Sigmoid colon (tissue), 4 donors: ENCODE results near the gene FICD.

Experiments used
- EP300 ChIP-seq, 4 donors: sonication (generic); formaldehyde crosslinking; IDR thresholded peaks; one replicate each; pipeline ENCODE4 v1.6.1; 2017; ENCODE audit warnings: antibody characterized with exemption in 4 of 4
- POLR2A ChIP-seq, 2 donors: fragments of 450-650 bp; IDR thresholded peaks; one replicate each; pipeline ENCODE4 v1.6.1; 2016; ENCODE audit warnings: antibody characterized with exemption in 2 of 2, mild to moderate bottlenecking in 2 of 2, moderate library complexity in 2 of 2
- POLR2AphosphoS5 ChIP-seq, 4 donors: sonication (generic); formaldehyde crosslinking; IDR thresholded peaks; one replicate each; pipeline ENCODE4 v1.6.1; 2017; ENCODE audit warnings: antibody characterized with exemption in 4 of 4
- TF ChIP-seq, protein P1 (sequence below), 4 experiments: fragments of 450-650 bp in 3 of 4; fragments of 200-600 bp in 1 of 4; IDR thresholded peaks; one replicate each; pipeline ENCODE4 v1.5.1; 2016 to 2019; ENCODE audit warnings: antibody characterized with exemption in 4 of 4, mild to moderate bottlenecking in 3 of 4, moderate library complexity in 2 of 4

DNA sequence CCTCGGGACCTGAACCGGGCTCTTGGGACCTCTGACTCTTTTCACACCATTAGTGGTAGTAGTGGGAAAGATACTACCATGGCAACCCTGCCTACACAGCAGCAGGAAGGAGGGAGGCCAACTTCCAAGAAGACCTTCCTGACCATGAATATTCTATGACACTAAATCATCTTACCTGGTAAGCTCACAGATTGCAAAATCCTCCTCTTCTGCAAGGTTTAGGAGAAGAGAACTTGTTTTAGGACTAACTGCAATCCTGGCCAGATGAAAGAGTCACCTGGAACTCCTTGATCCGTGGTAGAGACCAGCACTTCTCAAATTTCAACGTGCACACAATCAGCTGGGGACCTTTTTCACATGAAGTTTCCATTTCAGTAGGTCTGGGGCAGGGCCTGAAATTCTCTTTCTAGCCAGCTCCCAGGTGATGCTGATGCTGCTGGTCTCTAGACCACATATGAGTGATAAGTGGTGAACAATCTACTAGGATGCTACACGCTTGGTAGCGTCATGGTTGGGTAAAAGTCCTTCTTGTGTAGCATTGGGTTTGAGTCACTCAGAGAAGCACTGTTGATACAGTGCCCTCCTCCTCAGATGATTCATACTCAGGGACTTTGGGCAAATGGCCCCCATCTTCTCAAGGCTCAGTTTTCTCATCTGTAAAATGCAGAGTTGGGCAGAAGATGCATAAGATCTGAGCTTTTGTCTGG, 35.6 kb upstream of the FICD start:
- TF ChIP-seq, protein P1, sequence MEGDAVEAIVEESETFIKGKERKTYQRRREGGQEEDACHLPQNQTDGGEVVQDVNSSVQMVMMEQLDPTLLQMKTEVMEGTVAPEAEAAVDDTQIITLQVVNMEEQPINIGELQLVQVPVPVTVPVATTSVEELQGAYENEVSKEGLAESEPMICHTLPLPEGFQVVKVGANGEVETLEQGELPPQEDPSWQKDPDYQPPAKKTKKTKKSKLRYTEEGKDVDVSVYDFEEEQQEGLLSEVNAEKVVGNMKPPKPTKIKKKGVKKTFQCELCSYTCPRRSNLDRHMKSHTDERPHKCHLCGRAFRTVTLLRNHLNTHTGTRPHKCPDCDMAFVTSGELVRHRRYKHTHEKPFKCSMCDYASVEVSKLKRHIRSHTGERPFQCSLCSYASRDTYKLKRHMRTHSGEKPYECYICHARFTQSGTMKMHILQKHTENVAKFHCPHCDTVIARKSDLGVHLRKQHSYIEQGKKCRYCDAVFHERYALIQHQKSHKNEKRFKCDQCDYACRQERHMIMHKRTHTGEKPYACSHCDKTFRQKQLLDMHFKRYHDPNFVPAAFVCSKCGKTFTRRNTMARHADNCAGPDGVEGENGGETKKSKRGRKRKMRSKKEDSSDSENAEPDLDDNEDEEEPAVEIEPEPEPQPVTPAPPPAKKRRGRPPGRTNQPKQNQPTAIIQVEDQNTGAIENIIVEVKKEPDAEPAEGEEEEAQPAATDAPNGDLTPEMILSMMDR (IDR thresholded peaks at IDR 0.05): no peak
- TF ChIP-seq POLR2A (IDR thresholded peaks at IDR 0.05) (no peak), EP300 (IDR thresholded peaks at IDR 0.05) (no peak), POLR2AphosphoS5 (IDR thresholded peaks at IDR 0.05) (no peak)
